SK-N-SH treated with all-trans-retinoic acid at 6 μM for 48 hours (cell line): Measurements from ENCODE around the gene TCP11L2.

Source experiments
- ARNTL ChIP-seq: fragments of 450-650 bp; formaldehyde crosslinking; IDR thresholded peaks from 2 replicates; pipeline ENCODE4 v1.5.0; 2020; ENCODE audit warnings: low read depth, mild to moderate bottlenecking, moderate library complexity, borderline replicate concordance
- BACH2 ChIP-seq: fragments of 250-450 bp; sonication (Bioruptor Pico); IDR thresholded peaks from 2 replicates; pipeline ENCODE4 v1.9.0; 2021; ENCODE audit warnings: mild to moderate bottlenecking, borderline replicate concordance
- CREB5 ChIP-seq: fragments of 250-450 bp; sonication (Bioruptor Pico); IDR thresholded peaks from 2 replicates; pipeline ENCODE4 v1.5.1; 2020; ENCODE audit warnings: low read depth, mild to moderate bottlenecking, moderate library complexity
- ESRRG ChIP-seq: fragments of 250-450 bp; sonication (Bioruptor Pico); IDR thresholded peaks from 2 replicates; pipeline ENCODE4 v1.6.1; 2021; ENCODE audit warnings: mild to moderate bottlenecking
- GLIS3 ChIP-seq: fragments of 250-450 bp; sonication (Bioruptor Pico); IDR thresholded peaks from 2 replicates; pipeline ENCODE4 v1.5.0; 2020; ENCODE audit warnings: mild to moderate bottlenecking, moderate library complexity
- OSR1 ChIP-seq: fragments of 250-450 bp; sonication (Bioruptor Pico); IDR thresholded peaks from 2 replicates; pipeline ENCODE4 v1.8.0; 2022; ENCODE audit warnings: moderate library complexity, mild to moderate bottlenecking, inconsistent platforms
- PATZ1 ChIP-seq: fragments of 250-450 bp; sonication (Bioruptor Pico); IDR thresholded peaks from 2 replicates; pipeline ENCODE4 v1.8.0; 2020; ENCODE audit warnings: mild to moderate bottlenecking, moderate library complexity, borderline replicate concordance
- TCF4 ChIP-seq: fragments of 250-450 bp; sonication (Bioruptor Pico); IDR thresholded peaks from 2 replicates; pipeline ENCODE4 v1.8.0; 2021; ENCODE audit warnings: mild to moderate bottlenecking, moderate library complexity, borderline replicate concordance
- ZC3H10 ChIP-seq: fragments of 250-450 bp; sonication (Bioruptor Pico); IDR thresholded peaks from 2 replicates; pipeline ENCODE4 v1.5.1; 2021; ENCODE audit warnings: mild to moderate bottlenecking, moderate library complexity
- ZFP3 ChIP-seq: fragments of 250-450 bp; sonication (Bioruptor Pico); IDR thresholded peaks from 2 replicates; pipeline ENCODE4 v1.5.0; 2020; ENCODE audit warnings: mild to moderate bottlenecking, moderate library complexity
- ZFP30 ChIP-seq: fragments of 450-650 bp; formaldehyde crosslinking; IDR thresholded peaks from 2 replicates; pipeline ENCODE4 v1.5.0; 2022; ENCODE audit warnings: mild to moderate bottlenecking, moderate library complexity
- ZNF565 ChIP-seq: fragments of 450-650 bp; formaldehyde crosslinking; conservative IDR thresholded peaks from 2 replicates; pipeline ENCODE4 v1.5.0; 2020; ENCODE audit warnings: low read depth, mild to moderate bottlenecking, moderate library complexity

- TF ChIP-seq OSR1 (CRISPR knock-in tag), result no peak
- TF ChIP-seq ESRRG, result no peak
- TF ChIP-seq TCF4 (CRISPR knock-in tag), result no peak
- no peak for TF ChIP-seq PATZ1 (CRISPR knock-in tag)
- no peak for TF ChIP-seq ZC3H10 (CRISPR knock-in tag)
- TF ChIP-seq ZFP3 (CRISPR knock-in tag), result no peak
- TF ChIP-seq ZFP30, result no peak
- TF ChIP-seq ZNF565 (CRISPR knock-in tag), result no peak
- no peak for TF ChIP-seq ARNTL (CRISPR knock-in tag)
- no peak for TF ChIP-seq CREB5 (CRISPR knock-in tag)
- no peak for TF ChIP-seq GLIS3
- no peak for TF ChIP-seq BACH2 (CRISPR knock-in tag)
Observed at GRCh38 chr12:106296179-106296877, 6.2 kb upstream of the TCP11L2 start.
